ENCODE measurements around the gene KCNMB4.
A peak's percentile ranks its signal among the peaks of the same experiment; 100 is the strongest.

The KCNMB4 gene

GRCh38 chr12:70448371-70448770 lies 82.3 kb downstream of the KCNMB4 start:
- DNase-seq, result no peak

GRCh38 chr12:70449074-70449752 lies 83.1 kb downstream of the KCNMB4 start:
- peak; percentile 49 for DNase-seq

GRCh38 chr12:70449753-70450341 lies 83.8 kb downstream of the KCNMB4 start:
- DNase-seq, result no peak

DNA sequence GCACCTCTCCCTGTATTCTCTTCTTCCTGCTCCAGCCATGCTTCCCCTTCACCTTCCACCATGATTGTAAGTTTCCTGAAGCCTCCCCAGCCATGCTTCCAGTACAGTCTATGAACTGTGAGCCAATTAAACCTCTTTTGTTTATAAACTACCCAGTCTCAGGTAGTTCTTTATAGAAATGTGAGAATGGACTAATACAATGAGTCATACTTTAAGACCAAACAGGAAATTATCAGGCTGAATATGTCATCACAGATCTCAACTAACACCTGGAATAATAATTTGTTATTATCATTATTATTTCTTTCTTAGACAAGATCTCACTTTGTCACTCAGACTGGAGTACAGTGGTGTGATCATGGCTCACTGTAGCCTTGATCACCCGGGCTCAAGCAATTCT lies 85.4 kb downstream of the KCNMB4 start:
- no peak for DNase-seq

DNA sequence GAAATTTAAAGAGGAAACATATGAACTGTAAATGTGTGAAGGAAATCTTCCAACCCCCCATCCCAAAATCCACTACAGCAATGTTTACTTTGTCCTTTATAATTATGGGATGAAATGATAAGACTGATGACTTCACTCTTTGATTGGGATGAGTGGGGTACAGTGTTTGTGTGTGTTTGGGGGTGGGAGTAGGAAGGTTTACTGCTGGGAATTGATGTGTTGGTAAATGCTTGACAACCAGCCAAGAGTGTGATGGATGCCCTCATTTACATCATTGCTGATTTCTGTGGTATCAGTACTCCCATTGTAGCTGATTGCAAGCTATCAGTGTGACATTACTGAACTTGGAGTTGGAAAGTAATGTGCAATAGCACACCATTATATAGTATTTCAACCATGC lies 90.9 kb downstream of the KCNMB4 start:
- DNase-seq, result no peak

- DNase-seq, result no peak
Observed at GRCh38 chr12:70459786-70460185, 93.7 kb downstream of the KCNMB4 start.

- DNase-seq, result no peak
Observed at GRCh38 chr12:70463997-70464396, 97.9 kb downstream of the KCNMB4 start.

DNA sequence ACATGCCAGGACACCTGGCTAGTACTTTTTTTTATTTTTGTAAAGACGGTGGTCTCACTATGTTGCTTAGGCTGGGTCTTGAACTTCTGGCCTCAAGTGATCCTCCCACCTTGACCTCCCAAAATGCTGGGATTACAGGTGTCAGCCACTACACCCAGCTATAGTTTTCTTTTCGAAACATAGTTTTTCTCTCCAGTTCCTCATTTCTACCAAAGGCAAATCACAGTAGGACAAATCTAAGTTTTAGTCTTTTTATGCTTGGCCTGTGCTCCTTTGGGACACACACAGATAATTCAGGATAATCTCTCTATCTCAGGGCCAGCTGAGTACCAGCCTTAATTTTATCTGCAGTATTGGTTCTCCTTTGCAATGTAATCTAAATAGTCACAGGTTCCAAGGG lies 100.7 kb downstream of the KCNMB4 start:
- no peak for DNase-seq

DNA sequence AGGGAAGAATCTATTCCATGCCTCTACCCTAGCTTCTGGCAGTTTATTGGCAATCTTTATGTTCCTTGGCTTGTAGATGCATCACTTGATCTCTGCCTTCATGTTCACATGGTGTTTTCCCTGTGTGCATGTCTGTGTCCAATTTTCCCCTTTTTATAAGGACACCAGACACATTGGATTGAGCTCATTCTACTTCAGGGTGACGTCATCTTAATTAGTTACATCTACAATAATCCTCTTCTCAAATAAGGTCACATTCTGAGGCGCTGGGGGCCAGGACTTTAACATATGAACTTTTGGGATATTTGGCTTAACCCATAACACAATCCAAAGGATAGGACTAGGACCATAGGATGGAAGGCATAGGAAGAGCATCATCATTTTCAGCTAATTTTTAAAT lies 101.4 kb downstream of the KCNMB4 start:
- DNase-seq, result no peak

DNA sequence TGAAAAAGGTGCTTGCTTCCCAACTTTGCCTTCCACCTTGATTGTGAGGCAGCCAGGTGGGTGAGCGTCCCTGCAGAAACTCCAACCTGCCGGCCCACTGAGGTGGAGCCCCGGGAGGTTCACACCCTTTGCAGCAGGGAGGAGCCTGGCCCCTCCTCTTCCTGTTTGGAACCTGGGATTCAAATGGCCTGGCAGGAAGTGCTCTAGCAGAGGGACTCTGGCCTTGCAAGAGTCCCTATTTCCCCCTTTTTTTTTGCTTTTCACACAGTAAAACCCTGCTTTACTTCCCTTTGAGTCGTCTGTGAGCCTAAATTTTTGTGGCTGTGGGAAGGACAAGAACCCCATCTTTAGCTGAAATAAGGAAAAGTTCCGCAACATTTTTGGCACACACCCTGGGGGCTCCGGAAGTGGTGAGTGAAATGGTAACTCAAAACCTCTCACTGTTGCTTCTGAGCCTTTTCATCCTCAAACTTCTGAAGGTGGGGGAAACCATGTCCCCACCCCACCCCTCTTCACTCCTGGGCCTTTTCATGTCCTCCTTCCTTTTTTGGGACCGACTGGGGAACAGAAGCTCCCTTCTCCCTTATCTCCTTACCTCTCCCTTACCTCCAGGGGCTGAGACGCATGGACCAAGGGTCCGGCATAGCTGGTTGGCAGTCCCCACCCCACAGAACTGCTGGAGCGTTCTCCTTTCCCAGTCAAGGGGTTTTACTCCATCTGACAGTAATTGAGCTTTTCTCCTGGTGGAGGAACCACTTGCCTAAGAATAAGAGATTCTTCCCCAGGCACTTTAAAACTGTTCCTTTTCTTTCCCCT lies 102.0 kb downstream of the KCNMB4 start:
- DNase-seq, result no peak

GRCh38 chr12:70468741-70469140 lies 102.7 kb downstream of the KCNMB4 start:
- no peak for DNase-seq

- no peak for DNase-seq
Observed at GRCh38 chr12:70469221-70469820, 103.2 kb downstream of the KCNMB4 start.

GRCh38 chr12:70482764-70483163 lies 116.7 kb downstream of the KCNMB4 start:
- no peak for DNase-seq

All from NCI-H2171 (cell line).